CD4-positive, alpha-beta memory T cell (primary cell): ENCODE results near the gene GPR151. TPM values are rescaled to one million over a fixed set of nuclear protein-coding genes. Genes with fewer than 3 reads are reported as not detected.

Experiments
- CTCF ChIA-PET: fragments of 350-600 bp; sonication (Branson Sonifier 250); formaldehyde crosslinking; loops from one replicate; lab custom pipeline; 2021; ENCODE audit warnings: inconsistent platforms; ENCODE audit not compliant: partially characterized antibody; lab: Charles Lee
- POLR2A ChIA-PET: fragments of 350-600 bp; sonication (Branson Sonifier 250); formaldehyde crosslinking; loops from one replicate; lab custom pipeline; 2021; ENCODE audit not compliant: partially characterized antibody; lab: Charles Lee
- DNase-seq, 5 donors: peaks; one replicate each; pipeline versions ENCODE4 v3.0.0 to v3.0.0-alpha.2; 2020 to 2022; ENCODE audit warnings: mixed read lengths in 1 of 5
- H3K27ac ChIP-seq: one replicate; pipeline ENCODE4 v1.7.0; 2013; ENCODE audit warnings: low read depth, low read length
- H3K27me3 ChIP-seq: 2 replicates; pipeline ENCODE4 v1.7.0; 2013; ENCODE audit warnings: mild to moderate bottlenecking, low read length, moderate library complexity; ENCODE audit not compliant: insufficient read depth
- H3K36me3 ChIP-seq: 2 replicates; pipeline ENCODE4 v1.7.0; 2013; ENCODE audit warnings: mild to moderate bottlenecking, low read length, moderate library complexity; ENCODE audit not compliant: insufficient read depth
- H3K4me1 ChIP-seq: 2 replicates; pipeline ENCODE4 v1.7.0; 2013; ENCODE audit warnings: mild to moderate bottlenecking, low read length, moderate library complexity; ENCODE audit not compliant: insufficient read depth
- H3K4me3 ChIP-seq, 2 donors: one replicate each; pipeline ENCODE4 v1.7.0; 2013; ENCODE audit warnings: low read length in 2 of 2, mild to moderate bottlenecking in 1 of 2
- H3K9me3 ChIP-seq, 2 donors: one replicate each; pipeline ENCODE4 v1.7.0; 2013; ENCODE audit warnings: low read length in 2 of 2, control low read depth in 1 of 2; ENCODE audit not compliant: control insufficient read depth in 1 of 2
- H3K27ac Mint-ChIP-seq, 7 donors: one replicate each; pipeline ENCODE4 v1.8.0; 2020 to 2021; ENCODE audit warnings: mixed read lengths in 7 of 7, mild to moderate bottlenecking in 6 of 7, inconsistent platforms in 3 of 7, moderate library complexity in 3 of 7
- H3K27me3 Mint-ChIP-seq, 2 donors: one replicate each; pipeline ENCODE4 v1.8.0; 2020 to 2021; ENCODE audit warnings: mixed read lengths in 2 of 2
- H3K36me3 Mint-ChIP-seq, 2 donors: one replicate each; pipeline ENCODE4 v1.8.0; 2020 to 2021; ENCODE audit warnings: mixed read lengths in 2 of 2, inconsistent platforms in 1 of 2, mild to moderate bottlenecking in 1 of 2
- H3K4me1 Mint-ChIP-seq, 4 donors: one replicate each; pipeline ENCODE4 v1.8.0; 2020 to 2021; ENCODE audit warnings: mixed read lengths in 4 of 4, mild to moderate bottlenecking in 1 of 4
- H3K4me3 Mint-ChIP-seq, 8 donors: one replicate each; pipeline ENCODE4 v1.8.0; 2020 to 2021; ENCODE audit warnings: mixed read lengths in 8 of 8, mild to moderate bottlenecking in 7 of 8, moderate library complexity in 6 of 8, inconsistent platforms in 3 of 8
- H3K9me3 Mint-ChIP-seq, 8 donors: one replicate each; pipeline ENCODE4 v1.8.0; 2020 to 2021; ENCODE audit warnings: mixed read lengths in 8 of 8, mild to moderate bottlenecking in 5 of 8, inconsistent platforms in 3 of 8, moderate library complexity in 1 of 8
- intact Hi-C: fragments of 100-400 bp; cut with micrococcal nuclease; formaldehyde crosslinking; loops from one replicate; pipeline ENCODE4 v1.15.1; 2023
- polyA plus RNA-seq, 2 donors: library from polyadenylated mRNA; unstranded; fragments of 300-500 nt; fragmentation: Illumina TruSeq; gene quantifications; one replicate each; pipeline ENCODE4 v1.2.3, GENCODE V29; 2021
- total RNA-seq, 2 experiments: library from RNA; stranded (reverse); gene quantifications; one replicate each; pipeline ENCODE4 v1.2.3, GENCODE V29; 2021

Gene GPR151
- total and polyA plus RNA-seq, 4 experiments from 2014 or later = not detected

DNA sequence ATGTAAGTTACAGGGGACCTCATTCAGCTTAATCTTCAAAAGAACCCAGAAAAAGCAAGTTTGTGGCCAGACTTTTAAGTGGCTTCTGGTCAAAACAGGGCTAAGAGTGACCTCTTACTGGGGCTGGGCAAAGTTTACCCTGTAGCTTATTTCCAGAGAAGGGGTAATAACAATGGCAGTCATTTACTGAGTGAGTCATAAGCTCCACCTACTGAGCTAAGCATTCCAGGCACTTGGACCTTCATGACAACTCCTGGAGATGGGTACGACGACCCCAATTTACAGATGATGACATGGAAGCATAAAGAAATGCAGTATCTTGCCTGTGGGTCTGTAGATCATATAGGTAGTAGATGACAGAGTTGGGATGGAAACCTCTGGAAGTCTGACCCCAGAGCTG lies 4.7 kb upstream of the GPR151 start:
- Histone ChIP-seq H3K27ac (no peak overlapping the region), H3K4me3 (no peak overlapping the region), H3K4me1 (no peaks in the 10 kb centered on the region), H3K27me3 (no peaks in the 10 kb centered on the region), H3K36me3 (no peaks in the 10 kb centered on the region), H3K9me3 (no peaks in the 10 kb centered on the region)
- H3K27me3 Mint-ChIP-seq = peaks cover 0 to 3% of the 10 kb centered on the region in 2 donors
- ChIA-PET POLR2A (no interaction called here), CTCF (interaction anchor here (0.8 to 2.1 kb wide), 6 partner anchors 9 to 668 kb away, joined by 3 to 15 read pairs (median 8); no protein-coding TSS in a partner anchor)
- H3K9me3 Mint-ChIP-seq = no peaks in the 10 kb centered on the region
- H3K4me3 Mint-ChIP-seq = no peak overlapping the region
- intact Hi-C loops = no loop called here
- no peaks in the 10 kb centered on the region for H3K36me3 Mint-ChIP-seq
- DNase-seq = no peak
- no peak overlapping the region for H3K27ac Mint-ChIP-seq
- no peaks in the 10 kb centered on the region for H3K4me1 Mint-ChIP-seq

DNA sequence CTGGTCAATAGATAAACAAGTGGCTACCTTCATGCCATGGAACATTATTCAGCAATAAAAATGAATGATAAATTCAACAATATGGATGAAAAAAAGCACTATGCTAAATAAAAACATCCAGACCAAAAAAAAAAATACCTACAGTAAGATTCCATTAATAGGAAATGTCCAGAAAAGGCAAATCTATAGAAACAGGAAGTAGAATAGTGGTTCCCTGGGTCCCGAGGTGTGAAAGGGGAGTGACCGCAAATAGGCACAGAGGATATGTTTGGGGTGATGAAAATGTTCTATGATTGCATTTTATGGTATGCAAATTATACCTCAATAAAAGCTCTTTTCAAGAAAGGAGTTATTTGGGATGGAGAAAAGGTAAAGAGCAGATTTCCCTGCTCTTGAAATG lies 3.6 kb upstream of the GPR151 start:
- ChIA-PET CTCF (no interaction called here), POLR2A (no interaction called here)

DNA sequence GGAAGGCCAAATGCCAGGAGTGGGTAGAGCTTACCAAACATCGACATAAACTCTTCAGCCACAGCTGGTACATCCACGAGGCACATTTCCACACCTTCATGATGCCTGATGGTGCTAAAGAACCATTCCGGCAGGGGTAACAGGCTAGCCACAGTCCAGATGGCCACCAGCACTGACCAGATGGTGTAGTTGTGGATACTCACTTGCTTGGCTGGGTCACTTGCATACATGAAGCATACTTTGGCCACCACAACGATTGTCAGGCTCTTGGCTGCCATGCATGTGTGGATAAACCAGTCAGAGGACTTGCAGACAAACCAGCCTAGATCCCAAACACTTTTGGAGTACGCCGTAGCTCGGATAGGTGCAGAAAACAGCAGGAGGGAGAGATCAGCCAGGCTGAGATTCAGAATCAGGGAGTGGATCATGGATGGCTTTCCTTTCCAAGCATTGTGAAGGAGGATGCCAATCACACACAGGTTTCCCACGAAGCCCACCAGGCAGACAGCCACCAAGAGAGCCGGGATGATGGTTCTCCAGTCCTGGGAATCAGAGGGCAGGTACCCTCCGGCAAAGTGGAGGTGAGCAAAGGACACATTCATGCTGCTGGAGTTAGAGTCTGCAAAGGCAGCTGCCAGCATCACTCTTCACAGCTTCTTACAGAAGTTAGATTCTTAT lies 378 bp downstream of the GPR151 start:
- no peak overlapping the region for H3K4me3 Mint-ChIP-seq
- no peak overlapping the region for H3K4me3 ChIP-seq
- no peak for DNase-seq
- H3K27me3 ChIP-seq = no peaks in the 10 kb centered on the region
- no peaks in the 10 kb centered on the region for H3K9me3 ChIP-seq
- intact Hi-C loops = no loop called here
- peaks cover 11% of the 10 kb centered on the region in 2 donors for H3K36me3 Mint-ChIP-seq
- H3K36me3 ChIP-seq = peaks cover 5% of the 10 kb centered on the region
- no peak overlapping the region for H3K27ac ChIP-seq
- H3K27ac Mint-ChIP-seq = no peak overlapping the region
- no peaks in the 10 kb centered on the region for H3K4me1 ChIP-seq
- peaks cover 0 to 1% of the 10 kb centered on the region in 2 donors for H3K27me3 Mint-ChIP-seq
- H3K9me3 Mint-ChIP-seq = no peaks in the 10 kb centered on the region
- POLR2A ChIA-PET = no interaction called here
- CTCF ChIA-PET = no interaction called here
- H3K4me1 Mint-ChIP-seq = no peaks in the 10 kb centered on the region

More for the DNA sequence above, 3.6 kb upstream of the GPR151 start:
- Mint-ChIP-seq H3K27ac (no peak overlapping the region), H3K9me3 (no peaks in the 10 kb centered on the region), H3K4me3 (no peak overlapping the region), H3K4me1 (no peaks in the 10 kb centered on the region), H3K36me3 (no peaks in the 10 kb centered on the region), H3K27me3 (peaks cover 0 to 1% of the 10 kb centered on the region in 2 donors)
- Histone ChIP-seq H3K4me1 (no peaks in the 10 kb centered on the region), H3K27me3 (no peaks in the 10 kb centered on the region), H3K36me3 (no peaks in the 10 kb centered on the region), H3K4me3 (no peak overlapping the region), H3K9me3 (no peaks in the 10 kb centered on the region), H3K27ac (no peak overlapping the region)
- DNase-seq = no peak
- intact Hi-C loops = no loop called here

DNA sequence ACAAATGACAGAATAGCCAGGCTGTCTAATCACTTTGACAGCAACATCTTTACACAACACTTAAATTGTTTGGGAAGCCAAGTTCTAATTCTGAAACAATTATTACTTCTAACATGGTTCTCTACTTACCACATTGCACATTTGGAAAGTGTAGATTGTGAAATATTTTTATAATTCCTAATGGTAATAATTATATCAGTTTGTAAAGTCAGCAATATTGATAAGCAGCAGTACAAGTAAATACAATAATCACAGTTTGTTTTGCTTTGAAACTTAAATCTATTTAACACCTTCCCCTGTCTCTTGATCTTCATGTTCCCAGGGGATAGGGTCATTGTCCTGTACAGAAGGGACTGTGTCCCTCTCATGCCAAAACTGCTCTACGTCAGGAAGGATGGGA lies 1.4 kb downstream of the GPR151 start:
- H3K27me3 ChIP-seq = no peaks in the 10 kb centered on the region
- Mint-ChIP-seq H3K27me3 (peaks cover 0 to 1% of the 10 kb centered on the region in 2 donors), H3K27ac (peak overlapping the region in 2 of 7 donors; percentile 15 to 36), H3K36me3 (peaks cover 17 to 18% of the 10 kb centered on the region in 2 donors), H3K4me3 (no peak overlapping the region), H3K9me3 (no peaks in the 10 kb centered on the region), H3K4me1 (no peaks in the 10 kb centered on the region)
- H3K4me3 ChIP-seq = no peak overlapping the region
- ChIA-PET POLR2A (no interaction called here), CTCF (no interaction called here)
- DNase-seq = no peak
- peaks cover 15% of the 10 kb centered on the region for H3K36me3 ChIP-seq
- no peaks in the 10 kb centered on the region for H3K4me1 ChIP-seq
- intact Hi-C loops = no loop called here
- H3K9me3 ChIP-seq = no peaks in the 10 kb centered on the region
- H3K27ac ChIP-seq = no peak overlapping the region

DNA sequence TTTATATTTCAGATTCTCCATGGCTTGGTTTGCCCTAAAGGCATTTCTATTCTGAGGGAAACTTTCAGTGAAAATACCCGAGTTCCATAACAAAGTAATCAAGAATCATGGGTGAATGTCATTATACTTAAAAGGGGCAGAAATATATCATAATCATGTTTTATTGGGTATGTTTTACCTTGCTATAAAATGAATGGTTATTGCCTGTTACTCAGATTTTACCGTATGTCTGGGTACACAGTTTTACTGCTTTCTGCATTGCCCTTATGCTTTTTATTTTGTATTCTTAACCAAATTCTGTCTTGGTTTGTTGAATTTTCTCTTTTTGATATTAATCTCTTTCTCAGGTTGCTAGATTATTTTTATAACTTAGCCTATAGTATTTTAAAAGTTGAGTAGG lies 2.5 kb downstream of the GPR151 start:
- intact Hi-C loops = no loop called here
- Mint-ChIP-seq H3K4me1 (no peaks in the 10 kb centered on the region), H3K27ac (peak overlapping the region in 1 of 7 donors; percentile 32), H3K4me3 (no peak overlapping the region), H3K27me3 (peaks cover 0 to 1% of the 10 kb centered on the region in 2 donors), H3K9me3 (no peaks in the 10 kb centered on the region), H3K36me3 (peaks cover 24 to 28% of the 10 kb centered on the region in 2 donors)
- Histone ChIP-seq H3K9me3 (no peaks in the 10 kb centered on the region), H3K4me1 (no peaks in the 10 kb centered on the region), H3K4me3 (no peak overlapping the region), H3K27ac (no peak overlapping the region), H3K36me3 (peaks cover 25% of the 10 kb centered on the region), H3K27me3 (no peaks in the 10 kb centered on the region)
- POLR2A ChIA-PET = no interaction called here
- CTCF ChIA-PET = no interaction called here
- no peak for DNase-seq

DNA sequence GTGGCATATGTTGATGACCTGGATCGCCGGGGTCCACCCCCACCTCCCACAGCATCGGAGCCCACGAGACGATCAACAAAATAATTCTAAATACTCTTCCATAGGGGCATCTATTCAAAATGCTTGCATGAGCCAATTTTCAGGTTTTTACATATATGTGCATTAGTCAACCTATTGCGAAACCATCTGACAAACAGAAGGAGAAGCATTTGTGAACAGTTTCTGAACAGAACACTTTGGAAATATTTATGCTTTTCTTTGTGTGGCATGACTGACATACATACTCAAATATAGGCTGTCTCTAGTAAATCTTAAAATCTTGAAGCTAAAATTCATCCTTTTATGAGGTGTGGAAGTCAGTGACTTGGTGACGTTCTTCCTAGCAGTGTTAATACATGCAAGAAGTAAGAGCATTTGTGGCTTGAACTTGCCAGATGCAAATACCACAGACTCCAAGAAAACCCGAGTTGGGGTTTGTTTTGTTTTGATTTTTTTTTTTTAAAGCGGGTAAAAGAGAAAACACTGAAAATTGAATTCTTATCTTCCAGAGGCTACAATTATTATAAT lies 5.3 kb downstream of the GPR151 start:
- Histone ChIP-seq H3K36me3 (peaks cover 48% of the 10 kb centered on the region), H3K27ac (no peak overlapping the region), H3K4me3 (no peak overlapping the region), H3K27me3 (no peaks in the 10 kb centered on the region), H3K4me1 (no peaks in the 10 kb centered on the region), H3K9me3 (no peaks in the 10 kb centered on the region)
- H3K36me3 Mint-ChIP-seq = peaks cover 41 to 53% of the 10 kb centered on the region in 2 donors
- H3K4me1 Mint-ChIP-seq = peaks cover 0 to 2% (median 0%) of the 10 kb centered on the region in 4 donors
- no peak for DNase-seq
- no peak overlapping the region for H3K4me3 Mint-ChIP-seq
- H3K27me3 Mint-ChIP-seq = no peaks in the 10 kb centered on the region
- ChIA-PET POLR2A (no interaction called here), CTCF (no interaction called here)
- no peaks in the 10 kb centered on the region for H3K9me3 Mint-ChIP-seq
- H3K27ac Mint-ChIP-seq = no peak overlapping the region
- intact Hi-C loops = no loop called here

DNA sequence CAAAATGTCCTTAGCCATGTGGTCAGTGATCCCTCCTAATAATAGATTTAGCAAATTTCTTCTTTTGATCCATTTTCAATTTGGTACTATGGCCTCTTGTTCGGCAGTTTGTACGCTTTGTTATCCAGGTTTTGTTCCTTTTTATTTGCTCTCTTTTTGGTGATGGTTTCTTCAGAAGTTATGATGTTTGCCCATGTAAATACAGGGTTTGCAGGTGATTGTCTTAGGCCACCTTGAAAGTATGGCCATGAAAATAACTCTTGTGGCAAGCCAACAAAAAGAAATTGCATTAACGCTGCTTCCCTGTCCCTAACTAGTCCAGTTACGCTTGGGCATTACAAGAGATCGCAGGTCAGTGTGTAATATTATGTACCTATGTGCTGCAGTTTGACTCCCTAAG lies 8.6 kb downstream of the GPR151 start:
- Histone ChIP-seq H3K36me3 (peaks cover 59% of the 10 kb centered on the region), H3K27ac (no peak overlapping the region), H3K4me1 (no peaks in the 10 kb centered on the region), H3K27me3 (no peaks in the 10 kb centered on the region), H3K4me3 (no peak overlapping the region), H3K9me3 (no peaks in the 10 kb centered on the region)
- Mint-ChIP-seq H3K27me3 (no peaks in the 10 kb centered on the region), H3K9me3 (no peaks in the 10 kb centered on the region), H3K27ac (no peak overlapping the region), H3K4me3 (no peak overlapping the region), H3K36me3 (peaks cover 60 to 73% of the 10 kb centered on the region in 2 donors), H3K4me1 (peaks cover 0 to 2% (median 0%) of the 10 kb centered on the region in 4 donors)
- DNase-seq = no peak
- ChIA-PET CTCF (no interaction called here), POLR2A (no interaction called here)
- intact Hi-C loops = no loop called here
